Right renal pelvis (tissue), 4 donors: ENCODE measurements around the gene CRTAP. TPM values are rescaled to one million over a fixed set of nuclear protein-coding genes. Genes with fewer than 3 reads are reported as not detected.
"Not testable (repeated sequence)": the region's sequence is repeated elsewhere in the genome, so short reads cannot be mapped to it uniquely, and the experiment has no call there.

ENCODE experiments used
- DNase-seq, 4 donors: peaks; one replicate each; pipeline ENCODE4 v3.0.0-alpha.2; 2013; ENCODE audit warnings: low read depth in 4 of 4, low spot score in 3 of 4, missing footprints in 1 of 4
- polyA plus RNA-seq, 4 donors: library from polyadenylated mRNA; unstranded; fragments of 120-200 nt; gene quantifications; one replicate each; pipeline ENCODE4 v1.2.1, GENCODE V29; 2013; ENCODE audit not compliant: insufficient read length in 4 of 4

Gene CRTAP
- polyA plus RNA-seq, 4 donors = 183 to 194 (median 188) TPM

DNA sequence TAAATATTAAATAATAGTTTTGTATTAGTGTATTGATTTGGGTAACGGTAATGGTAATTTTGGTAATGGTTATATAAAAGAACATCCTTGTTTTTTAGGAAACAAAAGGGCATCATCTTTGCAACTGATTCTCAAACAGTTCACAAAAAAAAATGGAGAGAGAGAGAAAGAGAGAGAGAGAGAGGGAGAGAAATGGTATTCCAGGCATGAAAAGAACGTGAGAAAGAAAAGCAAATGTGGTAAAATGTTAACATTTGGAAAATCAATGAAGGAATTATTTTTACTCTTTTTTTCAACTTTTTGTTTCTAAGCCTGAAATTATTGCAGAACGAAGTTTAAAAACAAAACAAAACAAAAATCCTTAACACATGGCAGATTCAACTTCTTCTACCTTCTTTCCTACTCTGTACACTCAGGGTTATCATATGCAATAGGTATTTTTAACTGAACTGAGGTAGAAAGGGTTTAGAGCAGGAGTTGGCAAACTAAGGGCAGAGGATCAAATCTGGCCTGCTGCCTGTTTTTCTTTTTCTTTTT lies 14.6 kb upstream of the CRTAP start:
- DNase-seq = no peak

DNA sequence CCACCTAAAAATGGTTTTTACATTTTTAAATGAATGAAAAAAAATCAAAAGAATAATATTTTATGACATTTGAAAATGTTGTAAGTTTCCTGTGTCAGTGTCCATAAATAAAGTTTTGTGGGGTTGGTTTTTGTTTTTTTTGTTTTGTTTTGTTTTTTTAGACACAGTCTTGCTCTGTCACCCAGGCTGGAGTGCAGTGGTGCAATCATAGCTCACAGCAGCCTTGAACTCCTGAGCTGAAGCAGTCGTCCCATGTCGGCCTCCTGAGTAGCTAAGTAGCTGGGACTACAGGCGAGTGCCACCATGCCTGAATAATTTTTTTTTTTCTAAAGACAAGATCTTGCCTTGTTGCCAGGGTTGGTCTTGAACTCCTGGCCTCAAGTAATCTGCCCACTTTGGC lies 14.1 kb upstream of the CRTAP start:
- DNase-seq = no peak

DNA sequence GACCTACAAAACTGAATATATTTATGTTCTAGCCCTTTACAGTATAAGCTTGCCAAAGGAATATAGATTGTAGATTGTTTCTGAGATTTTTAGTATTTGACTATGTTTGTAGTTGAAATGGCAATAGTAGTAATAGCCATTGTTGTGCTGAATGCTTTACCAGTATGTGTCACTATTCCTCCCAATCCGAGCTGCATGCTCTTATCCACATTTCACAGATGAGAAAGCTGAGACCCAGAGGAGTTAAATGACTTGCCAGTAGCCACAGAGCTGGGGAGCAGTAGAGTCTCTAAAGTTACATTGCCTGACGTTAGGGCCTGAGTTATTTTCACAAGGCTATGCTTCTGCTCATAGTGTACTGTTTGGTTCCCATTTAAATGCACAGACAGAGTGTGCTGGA lies 13.6 kb upstream of the CRTAP start:
- DNase-seq = no peak

DNA sequence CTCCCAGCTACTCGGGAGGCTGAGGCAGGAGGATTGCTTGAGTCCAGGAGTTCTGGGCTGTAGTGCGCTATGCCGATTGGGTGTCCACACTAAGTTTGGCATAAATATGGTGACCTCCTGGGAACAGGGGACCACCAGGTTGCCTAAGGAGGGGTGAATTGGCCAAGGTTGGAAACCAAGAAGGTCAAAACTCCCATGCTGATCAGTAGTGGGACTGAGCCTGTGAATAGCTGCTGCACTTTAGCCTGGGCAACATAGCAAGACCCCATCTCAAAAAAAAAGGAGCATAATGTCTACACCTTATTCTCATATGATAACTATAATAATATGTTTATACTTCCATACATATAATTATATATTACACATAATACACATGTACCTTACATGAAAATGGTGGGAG lies 10.8 kb upstream of the CRTAP start:
- no peak for DNase-seq

DNA sequence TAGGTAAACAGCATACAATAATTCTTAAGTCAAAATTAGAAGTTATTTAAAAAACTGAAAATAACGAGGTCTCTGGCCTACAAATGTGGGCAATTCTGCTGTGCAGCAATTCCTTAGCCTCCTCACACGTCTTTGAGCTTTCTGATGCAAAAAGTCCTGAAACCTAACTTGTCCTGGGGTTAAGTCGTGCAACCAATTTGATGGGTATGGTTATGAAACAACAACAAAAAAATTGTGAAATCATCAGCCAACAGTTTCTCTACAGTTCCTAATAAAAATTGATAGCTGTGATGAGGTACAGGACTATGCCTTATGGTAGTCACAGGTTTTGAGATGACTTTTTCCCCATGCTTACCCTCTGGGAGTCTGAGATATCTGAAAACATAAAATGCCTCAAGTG lies 10.3 kb upstream of the CRTAP start:
- no peak for DNase-seq

DNA sequence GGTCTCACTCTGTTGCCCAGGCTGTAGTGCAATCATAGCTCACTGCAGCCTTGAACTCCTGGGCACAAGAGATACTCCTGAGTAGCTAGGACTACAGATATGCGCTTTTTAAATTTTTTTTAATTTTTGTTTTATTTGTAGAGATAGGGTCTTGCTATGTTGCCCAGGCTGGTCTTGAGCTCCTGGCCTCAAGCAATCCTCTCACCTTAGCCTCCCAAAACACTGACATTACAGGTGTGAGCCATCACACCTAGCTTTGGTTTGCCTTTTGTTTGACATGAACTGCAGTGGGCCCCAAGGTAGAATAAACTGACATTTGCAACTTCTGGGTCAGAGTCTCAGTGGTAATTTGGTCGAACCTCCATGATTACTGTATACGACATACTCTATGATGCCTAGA lies 9.0 kb upstream of the CRTAP start:
- no peak for DNase-seq

DNA sequence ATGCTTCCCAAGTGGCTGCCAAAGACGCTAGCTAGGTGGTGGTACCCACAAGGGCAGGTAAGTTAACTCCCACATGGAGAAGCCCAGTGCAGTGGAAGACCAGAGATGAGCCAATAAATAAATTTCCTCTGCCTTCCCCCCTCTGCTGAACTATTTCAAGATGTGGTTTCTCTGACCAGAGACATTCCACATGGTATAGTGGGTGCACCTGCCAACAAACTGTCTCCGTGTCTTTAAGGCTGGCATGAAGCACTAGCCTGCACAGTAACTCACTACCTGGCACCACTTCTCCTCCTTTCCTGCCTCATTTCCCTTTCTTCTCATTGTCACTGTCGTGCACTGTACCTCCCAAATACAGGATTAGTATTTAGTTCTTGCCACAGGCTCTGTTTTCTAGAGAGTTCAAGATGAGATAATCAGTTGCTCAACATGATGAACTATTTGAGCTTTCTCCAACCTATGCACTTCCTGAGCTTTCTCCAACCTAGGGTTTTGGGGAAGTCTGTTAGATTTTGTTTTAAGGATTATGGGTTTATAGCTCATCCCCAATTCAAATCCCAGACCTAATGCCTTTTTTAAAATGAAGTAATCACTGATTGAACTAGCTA lies 8.4 kb upstream of the CRTAP start:
- no peak for DNase-seq

DNA sequence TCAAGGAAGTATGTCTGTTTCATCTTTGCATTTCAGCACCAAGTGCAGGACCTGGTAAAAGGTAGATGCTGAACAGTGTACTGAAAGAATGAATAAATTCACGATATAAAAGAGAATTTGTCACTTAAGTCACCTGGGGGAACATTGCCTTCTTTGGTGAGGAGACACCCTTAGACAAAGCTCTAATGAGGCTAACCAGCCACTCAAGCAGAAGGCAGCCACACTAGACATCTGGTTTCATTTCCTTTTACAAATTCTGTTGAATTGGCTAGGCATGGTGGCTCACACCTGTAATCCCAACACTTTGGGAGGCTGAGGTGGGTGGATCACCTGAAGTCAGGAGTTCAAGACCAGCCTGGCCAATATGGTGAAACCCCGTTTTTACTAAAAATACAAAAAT lies 7.0 kb upstream of the CRTAP start:
- not testable (repeated sequence) for DNase-seq

DNA sequence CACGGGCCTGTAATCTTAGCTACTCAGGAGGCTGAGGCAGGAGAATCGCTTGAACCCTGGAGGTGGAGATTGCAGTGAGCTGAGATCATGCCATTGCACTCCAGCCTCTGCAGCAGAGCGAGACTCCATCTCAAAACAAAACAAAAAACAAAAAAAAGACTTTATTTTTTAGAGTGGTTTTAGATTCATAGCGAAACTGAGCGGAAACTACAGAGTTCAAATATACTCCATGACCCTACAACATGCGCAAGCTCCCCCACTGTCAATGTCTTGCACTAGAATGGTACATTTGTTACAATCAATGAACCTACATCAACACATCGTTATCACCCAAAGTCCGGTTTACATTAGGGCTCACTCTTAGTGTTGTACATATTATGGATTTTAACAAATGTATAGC lies 2.2 kb upstream of the CRTAP start:
- DNase-seq = no peak

DNA sequence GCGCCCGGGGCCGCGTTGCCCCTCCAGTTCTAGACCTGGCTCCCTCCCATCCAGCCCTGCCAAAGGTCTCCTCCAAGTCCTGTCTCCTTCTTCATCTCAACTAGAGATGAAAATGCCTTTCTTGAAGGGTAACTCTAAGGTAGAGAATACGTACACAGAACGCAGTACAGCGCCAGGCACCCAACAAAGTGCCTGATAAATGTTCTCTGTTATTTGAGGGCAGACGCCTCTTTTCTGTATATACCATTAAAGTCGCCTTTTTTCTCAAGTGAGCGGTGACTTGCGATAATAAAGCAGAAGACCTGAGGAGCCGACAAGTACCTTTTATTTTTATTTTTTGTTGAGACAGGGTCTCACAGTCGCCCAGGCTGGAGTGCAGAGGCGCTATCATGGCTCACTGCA lies 809 bp downstream of the CRTAP start:
- DNase-seq = no peak

DNA sequence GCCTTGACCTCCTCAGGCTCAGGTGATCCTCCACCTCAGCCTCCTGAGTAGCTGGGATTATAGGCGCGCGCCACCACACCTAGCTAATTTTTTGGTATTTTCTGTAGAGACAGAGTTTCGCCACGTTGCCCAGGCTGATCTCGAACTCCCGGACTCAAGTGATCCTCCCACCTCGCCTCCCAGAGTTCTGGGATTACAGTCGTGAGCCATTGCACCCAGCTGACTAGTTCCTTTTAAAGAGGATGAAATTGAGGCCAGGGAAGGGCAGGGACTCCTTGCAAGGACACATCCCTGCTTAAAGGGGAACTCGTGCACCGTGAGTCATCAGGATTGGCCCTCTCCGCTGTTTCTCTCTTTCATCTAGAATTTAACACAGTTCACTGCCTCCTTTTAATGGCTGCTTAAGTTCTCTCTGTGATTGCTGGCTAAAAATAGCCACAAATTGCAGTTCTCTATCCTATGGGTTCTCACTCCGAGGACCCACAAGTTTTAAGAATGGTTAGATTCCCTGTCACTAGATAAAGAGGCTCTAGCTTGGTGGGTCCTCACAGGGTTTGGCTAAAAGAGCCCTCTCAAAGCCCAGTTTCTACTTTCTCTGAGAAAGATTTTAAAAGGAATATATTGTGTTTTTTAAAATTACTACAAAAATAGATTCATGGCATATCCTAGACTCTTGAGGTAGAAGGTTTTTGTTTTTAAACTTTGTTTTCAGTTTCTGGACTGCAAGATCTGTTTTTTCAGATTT lies 1.4 kb downstream of the CRTAP start:
- DNase-seq = no peak

DNA sequence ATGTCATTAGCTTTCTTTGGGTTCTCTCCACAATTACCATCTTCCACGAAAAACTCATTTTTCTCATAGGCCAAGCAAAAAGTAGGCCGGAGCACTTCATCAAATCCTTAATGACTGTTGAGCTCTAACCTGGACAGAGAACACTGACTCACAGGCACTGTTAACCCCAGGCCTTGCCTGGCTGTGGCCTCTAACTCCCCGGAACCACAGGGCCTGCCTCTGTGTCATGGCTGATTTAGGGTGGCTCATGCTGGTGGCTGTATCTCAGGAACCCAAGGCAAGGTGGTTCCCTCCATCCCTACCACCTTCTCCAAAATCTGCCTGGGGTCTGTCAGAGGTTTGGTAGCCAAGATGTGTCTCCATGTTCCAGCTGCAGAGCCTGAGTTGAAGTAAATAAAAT lies 3.6 kb downstream of the CRTAP start:
- DNase-seq = no peak

DNA sequence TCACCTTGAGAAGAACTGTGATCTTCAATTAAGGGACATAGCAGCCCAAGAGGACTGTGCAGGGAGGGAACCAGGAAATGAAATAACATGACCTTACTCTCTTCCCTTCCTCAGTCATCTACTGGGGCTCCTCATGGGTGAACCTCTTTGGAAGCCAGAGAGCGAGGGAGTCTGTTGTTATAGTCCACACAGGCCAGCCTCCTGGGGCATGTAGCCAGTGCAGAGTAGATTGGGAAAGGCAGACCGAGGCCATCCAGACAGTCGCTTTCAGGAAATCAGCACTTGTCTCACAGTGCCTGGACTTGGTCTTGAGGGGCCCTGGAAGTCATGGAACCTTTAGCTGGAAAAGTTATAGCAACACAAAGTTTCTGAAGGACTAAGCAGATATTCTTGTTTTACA lies 6.1 kb downstream of the CRTAP start:
- no peak for DNase-seq

DNA sequence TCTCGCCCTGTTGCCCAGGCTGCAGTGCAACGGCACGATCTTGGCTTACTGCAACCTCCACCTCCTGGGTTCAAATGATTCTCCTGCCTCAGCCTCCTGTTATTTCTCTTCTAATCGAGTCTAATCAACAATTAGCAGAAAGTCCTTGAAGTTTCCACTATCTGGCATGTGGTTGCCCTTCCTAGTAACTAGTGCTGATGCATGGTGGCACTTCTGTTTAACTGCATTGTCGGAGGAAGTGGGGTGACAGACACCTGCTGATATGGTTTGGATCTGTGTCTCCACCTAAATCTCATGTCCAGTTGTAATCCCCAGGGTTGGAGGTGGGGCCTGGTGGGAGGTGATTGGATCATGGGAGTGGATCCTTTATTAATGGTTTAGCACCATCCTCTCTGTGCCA lies 9.2 kb downstream of the CRTAP start:
- DNase-seq = no peak

DNA sequence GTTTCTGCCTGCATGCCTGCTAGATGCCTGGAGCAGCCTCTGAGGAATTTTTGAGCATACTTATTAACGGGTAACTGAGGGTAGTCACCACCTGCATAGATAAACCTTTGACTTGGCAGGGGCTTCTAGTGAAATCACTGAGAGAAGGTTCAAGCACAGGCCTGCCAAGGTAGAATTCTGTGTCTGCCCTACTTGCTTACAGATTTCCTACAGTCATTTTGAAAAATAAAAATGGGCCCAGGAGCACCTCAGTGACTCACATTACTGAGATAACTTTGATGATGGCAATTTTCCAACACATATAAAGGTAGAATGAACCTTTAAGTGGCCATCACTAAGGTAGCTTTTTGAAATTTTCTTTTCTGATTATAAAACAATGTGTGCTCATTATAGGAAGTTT lies 10.8 kb downstream of the CRTAP start:
- DNase-seq = no peak

DNA sequence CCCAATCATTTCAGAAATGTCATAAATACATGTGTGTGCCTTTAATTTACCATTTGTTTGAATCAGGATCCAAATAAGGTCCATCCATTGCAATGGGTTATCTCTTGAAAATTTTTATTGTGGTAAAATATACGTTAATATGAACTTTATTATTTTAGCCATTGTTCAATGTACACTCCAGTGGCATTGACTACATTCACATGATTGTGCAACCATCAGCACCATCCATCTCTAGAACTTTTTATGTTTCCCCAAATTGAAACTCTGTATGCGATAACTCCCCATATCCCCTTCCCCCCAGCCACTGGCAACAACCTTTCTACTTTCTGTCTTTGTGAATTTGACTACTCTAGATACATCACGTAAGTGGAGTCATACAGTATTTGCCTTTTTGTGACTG lies 12.0 kb downstream of the CRTAP start:
- DNase-seq = no peak

DNA sequence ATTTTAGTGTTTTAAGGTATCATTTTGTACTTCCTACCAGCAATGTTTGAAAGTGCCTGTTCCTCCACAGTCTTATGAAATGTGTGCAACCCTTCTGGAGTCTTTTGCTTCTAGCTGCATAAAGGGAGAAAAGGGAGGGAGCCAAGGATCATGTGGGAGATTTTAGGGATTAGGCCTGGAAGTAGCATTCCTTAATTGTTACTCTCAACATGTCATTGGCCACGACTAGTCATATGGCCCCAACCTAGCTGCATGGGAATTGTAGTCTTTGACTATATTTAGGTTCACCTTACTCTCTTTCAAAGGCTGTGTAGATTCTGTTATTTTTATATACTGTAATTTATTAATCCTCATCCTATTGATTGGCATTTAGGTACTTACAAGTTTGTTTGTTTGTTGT lies 14.9 kb downstream of the CRTAP start:
- DNase-seq = no peak

DNA sequence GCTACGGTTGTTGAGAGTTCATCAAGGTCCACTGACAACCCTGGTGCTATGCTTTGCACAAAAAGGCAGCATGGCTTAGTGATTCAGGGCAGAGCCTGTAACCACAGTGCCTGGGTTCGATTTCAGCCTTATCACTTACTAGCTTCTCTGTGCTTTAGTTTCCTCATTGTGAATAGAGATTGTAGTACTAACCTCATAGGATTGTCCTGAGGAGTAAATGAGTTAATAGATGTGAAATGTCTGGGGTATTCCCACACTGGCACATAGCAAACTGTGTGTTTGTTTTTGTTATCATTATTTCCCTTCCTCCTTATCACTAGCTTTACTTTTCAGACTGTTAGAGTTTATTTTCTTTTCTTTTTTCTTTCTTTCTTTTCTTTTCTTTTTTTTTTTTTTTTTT lies 16.3 kb downstream of the CRTAP start:
- no peak for DNase-seq

DNA sequence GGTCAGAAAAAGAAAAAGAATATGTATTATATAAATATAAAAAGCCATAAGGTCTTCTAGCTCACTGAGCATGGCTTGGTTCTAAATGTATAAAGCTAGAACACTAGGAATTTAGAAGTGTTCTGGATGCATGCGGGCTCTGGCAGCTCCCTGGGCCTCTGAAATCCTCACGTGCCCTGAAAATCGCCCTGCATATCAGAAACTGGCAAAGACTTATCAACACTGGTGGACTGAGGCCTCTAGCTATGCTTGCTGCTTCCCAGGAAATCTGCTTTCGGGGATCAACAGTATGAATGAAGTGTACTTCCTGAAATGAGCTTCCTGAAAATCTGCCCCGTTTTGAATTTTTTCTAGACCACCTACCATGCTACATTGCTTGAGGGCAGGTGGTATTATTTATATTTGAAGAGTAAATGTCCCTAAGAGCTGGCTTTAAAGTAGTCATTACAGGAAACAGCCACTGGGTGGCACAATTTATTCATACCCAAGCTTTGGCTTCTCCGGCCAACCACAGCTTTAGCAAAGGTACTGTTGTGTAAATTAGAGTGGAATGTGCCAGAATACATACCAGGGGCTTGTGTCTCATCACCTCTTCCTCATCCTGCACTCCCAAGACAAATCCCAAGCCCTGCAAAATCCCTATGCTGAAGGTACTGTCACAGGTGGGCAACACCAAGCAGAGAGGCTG lies 17.7 kb downstream of the CRTAP start:
- peak in 2 of 4 donors; percentile 40 to 55 for DNase-seq

DNA sequence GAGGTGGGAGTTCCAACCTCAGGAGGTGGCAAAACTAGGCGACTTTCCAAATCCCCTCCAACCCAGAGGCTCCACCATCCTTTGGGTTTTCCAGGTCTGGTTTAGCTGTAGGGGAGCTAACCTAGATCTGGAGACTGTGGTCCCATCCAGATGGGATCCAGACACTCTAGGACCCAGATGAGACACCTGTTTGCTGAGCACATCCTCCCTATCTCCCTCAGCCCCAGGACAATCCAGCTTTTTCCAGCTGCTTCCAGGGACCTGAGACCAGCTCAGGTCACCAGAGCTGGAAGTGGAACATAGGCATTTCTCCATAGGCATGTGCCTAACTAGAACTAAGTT lies 18.2 kb downstream of the CRTAP start:
- DNase-seq = no peak

DNA sequence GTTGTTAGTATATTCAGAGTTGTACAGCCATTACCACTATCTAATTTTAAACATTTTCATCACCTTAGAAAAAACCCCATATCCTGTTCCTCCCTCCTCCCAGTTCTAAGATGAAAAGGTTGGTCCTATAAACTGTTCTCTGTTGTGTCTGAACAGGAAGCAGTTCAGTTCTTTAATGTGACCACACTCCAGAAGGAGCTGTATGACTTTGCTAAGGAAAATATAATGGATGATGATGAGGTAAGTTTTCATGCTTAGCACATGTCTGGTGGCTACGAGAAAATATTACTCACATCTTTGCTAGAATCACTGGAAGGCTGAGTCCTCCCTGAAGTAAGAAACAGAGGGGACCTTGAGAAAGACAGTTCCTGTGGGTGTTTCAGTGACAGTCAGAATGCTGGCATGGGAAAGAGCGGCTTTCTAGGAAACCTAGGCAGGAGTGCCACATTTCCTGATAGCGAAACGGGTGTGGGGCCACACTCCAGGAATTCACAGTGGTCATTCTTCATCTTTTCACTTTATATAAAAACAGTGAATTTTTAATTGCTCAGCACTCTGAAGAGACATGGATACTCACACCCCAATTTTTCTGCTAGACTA lies 20.3 kb downstream of the CRTAP start:
- DNase-seq = no peak

DNA sequence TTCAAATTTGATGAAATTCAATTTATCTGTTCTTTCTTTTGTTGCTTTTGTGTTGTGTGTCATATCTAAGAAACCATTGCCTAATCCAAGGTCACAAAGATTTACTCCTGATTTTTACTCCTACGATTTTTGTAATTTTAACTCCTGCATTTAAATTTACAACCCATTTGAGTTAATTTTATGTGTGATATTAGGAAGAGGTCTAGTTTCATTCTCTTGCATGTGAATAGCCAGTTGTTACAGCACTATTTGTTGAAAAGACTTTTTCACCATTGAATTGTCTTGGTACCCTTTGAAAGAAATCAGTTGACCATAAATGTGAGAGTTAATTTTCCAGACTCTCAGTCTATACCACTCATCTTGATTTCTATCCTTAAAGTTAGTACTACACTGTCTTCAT lies 23.9 kb downstream of the CRTAP start:
- DNase-seq = no peak
